Panc1 (cell line): Measurements from ENCODE around the gene LPAR2. TPM values are rescaled to one million over a fixed set of nuclear protein-coding genes. Genes with fewer than 3 reads are reported as not detected.

Experiments used
- ATAC-seq: fragments of 200-7000 bp; cut with Tn5 transposase; 2 replicates; pipeline ENCODE4 v1.9.1; 2020; ENCODE audit warnings: mild to moderate bottlenecking, moderate library complexity
- BruUV-seq: library from RNA; stranded (reverse); fragments of 400-500 nt; replicated peaks from 2 replicates; lab custom pipeline; 2021; lab: Mats Ljungman, UMichigan
- CTCF ChIA-PET: fragments of 300-600 bp; sonication (Branson Sonifier 250); formaldehyde crosslinking; loops from one replicate; lab custom pipeline; 2022; ENCODE audit warnings: antibody characterized with exemption; lab: Charles Lee
- POLR2A ChIA-PET: fragments of 300-600 bp; sonication (Branson Sonifier 250); formaldehyde crosslinking; loops from one replicate; lab custom pipeline; 2022; ENCODE audit warnings: antibody characterized with exemption; lab: Charles Lee
- DNase-seq: peaks from one replicate; pipeline ENCODE4 v3.0.0-alpha.2; 2010; ENCODE audit warnings: low read depth, low spot score
- H3K27ac ChIP-seq: 2 replicates; pipeline ENCODE4 v1.5.1; 2011; ENCODE audit warnings: mild to moderate bottlenecking, low read length, inconsistent platforms
- H3K27me3 ChIP-seq: fragments of 200-500 bp; sonication (Bioruptor generic); 2 replicates; pipeline ENCODE4 v1.6.0; 2014; ENCODE audit warnings: low read length, inconsistent platforms; ENCODE audit not compliant: control insufficient read depth, insufficient read depth
- H3K36me3 ChIP-seq: fragments of 200-500 bp; sonication (Bioruptor generic); 2 replicates; pipeline ENCODE4 v1.5.1; 2014; ENCODE audit warnings: inconsistent platforms, mild to moderate bottlenecking, low read length, moderate library complexity; ENCODE audit not compliant: control insufficient read depth, insufficient read depth
- H3K4me1 ChIP-seq: 2 replicates; pipeline ENCODE4 v1.5.1; 2011; ENCODE audit warnings: inconsistent platforms, mild to moderate bottlenecking, low read length, moderate library complexity; ENCODE audit not compliant: control insufficient read depth, insufficient read depth
- H3K4me3 ChIP-seq, 2 experiments: 2 replicates each; pipeline ENCODE4 v1.5.1; 2011 to 2012; ENCODE audit warnings: low read depth in 2 of 2, low read length in 2 of 2, mild to moderate bottlenecking in 2 of 2, inconsistent platforms in 1 of 2, moderate library complexity in 1 of 2
- H3K9me3 ChIP-seq: fragments of 200-500 bp; sonication (Bioruptor generic); 2 replicates; pipeline ENCODE4 v1.5.1; 2014; ENCODE audit warnings: low read depth, mild to moderate bottlenecking, inconsistent platforms, low read length, moderate library complexity; ENCODE audit not compliant: control insufficient read depth, insufficient read depth
- CTCF ChIP-seq: fragments of 450-650 bp; IDR thresholded peaks from 2 replicates; pipeline ENCODE4 v1.5.1; 2017; ENCODE audit warnings: mild to moderate bottlenecking
- POLR2AphosphoS5 ChIP-seq: IDR thresholded peaks from 2 replicates; pipeline ENCODE4 v1.6.1; 2012; ENCODE audit warnings: mild to moderate bottlenecking, low read depth, low read length, moderate library complexity
- REST ChIP-seq, 2 experiments: IDR thresholded peaks; 2 replicates each; pipeline ENCODE4 v1.6.1; 2011 to 2012; ENCODE audit warnings: low read depth in 2 of 2, control low read depth in 1 of 2, low read length in 1 of 2, mild to moderate bottlenecking in 1 of 2, moderate library complexity in 1 of 2; ENCODE audit not compliant: insufficient read depth in 1 of 2
- SIN3A ChIP-seq: IDR thresholded peaks from 2 replicates; pipeline ENCODE4 v1.6.1; 2012; ENCODE audit warnings: low read depth, mild to moderate bottlenecking, low read length, moderate library complexity, borderline replicate concordance; ENCODE audit not compliant: insufficient read depth
- TCF7L2 ChIP-seq: IDR thresholded peaks from 2 replicates; pipeline ENCODE4 v1.6.1; 2011; ENCODE audit warnings: mild to moderate bottlenecking, low read depth, low read length, inconsistent platforms
- in situ Hi-C: cut with HindIII; loops from 2 replicates; pipeline ENCODE4 v1.10.0; 2016; ENCODE audit warnings: low sequenced_read_pairs, low pct_unique_long_range_greater_than_20kb
- intact Hi-C: fragments of 100-400 bp; cut with micrococcal nuclease; formaldehyde crosslinking; loops from one replicate; pipeline ENCODE4 v1.10.0; 2022; ENCODE audit not compliant: unreplicated experiment
- total RNA-seq: library from RNA; stranded (reverse); gene quantifications from one replicate; pipeline ENCODE4 v1.2.1, GENCODE V29; 2021; ENCODE audit not compliant: unreplicated experiment

LPAR2 gene
- total RNA-seq, 1 experiment from 2014 or later: 16.0 TPM

- Histone ChIP-seq H3K27ac (no peak overlapping the region), H3K4me3 (no peak overlapping the region), H3K4me1 (no peaks in the 10 kb centered on the region), H3K9me3 (no peaks in the 10 kb centered on the region), H3K36me3 (no peaks in the 10 kb centered on the region; the same call in 1 of the 2 replicates), H3K27me3 (no peaks in the 10 kb centered on the region)
- TF ChIP-seq TCF7L2: no peak
- no peak for TF ChIP-seq REST (IDR thresholded peaks at IDR 0.05; ENCODE audit: insufficient read depth in 1 of 2, low read depth in 2 of 2, low read length in 1 of 2)
- TF ChIP-seq CTCF: no peak
- TF ChIP-seq SIN3A: no peak
- TF ChIP-seq POLR2AphosphoS5: no peak
- no peak for ATAC-seq
- CTCF ChIA-PET: no interaction called here
- POLR2A ChIA-PET: no interaction called here
- intact Hi-C loops (no loop called here), in situ Hi-C loops (no loop called here)
- DNase-seq: no peak
- no TSS peak for BruUV-seq
Observed at GRCh38 chr19:19650331-19650730, 22.3 kb upstream of the LPAR2 start.

GRCh38 chr19:19649580-19649995, 21.6 kb upstream of the LPAR2 start:
- H3K36me3 ChIP-seq: no peaks in the 10 kb centered on the region; the same call in 1 of the 2 replicates
- no peak overlapping the region for H3K4me3 ChIP-seq
- TF ChIP-seq SIN3A (no peak), CTCF (no peak), TCF7L2 (no peak), POLR2AphosphoS5 (no peak), REST (IDR thresholded peaks at IDR 0.05; ENCODE audit: insufficient read depth in 1 of 2, low read depth in 2 of 2, low read length in 1 of 2) (no peak)
- in situ Hi-C loops (no loop called here), intact Hi-C loops (loop anchor here (10.0 kb wide), 1 partner anchor 115 kb away; the partner anchor contains the start of gene CILP2)
- no peak for ATAC-seq
- CTCF ChIA-PET: no interaction called here
- no peaks in the 10 kb centered on the region for H3K27me3 ChIP-seq
- BruUV-seq: no TSS peak
- H3K4me1 ChIP-seq: no peaks in the 10 kb centered on the region
- H3K9me3 ChIP-seq: no peaks in the 10 kb centered on the region
- H3K27ac ChIP-seq: no peak overlapping the region
- POLR2A ChIA-PET: no interaction called here
- no peak for DNase-seq
